ENCODE measurements around the gene REV3L. TPM values are rescaled to one million over a fixed set of nuclear protein-coding genes. Genes with fewer than 3 reads are reported as not detected.

Gene REV3L
- total and polyA plus RNA-seq, 2 of the 13 experiments (the other 11 are each of a cell fraction or from before 2014, with no cell fraction given), result 12.8 to 31.3 TPM

DNA sequence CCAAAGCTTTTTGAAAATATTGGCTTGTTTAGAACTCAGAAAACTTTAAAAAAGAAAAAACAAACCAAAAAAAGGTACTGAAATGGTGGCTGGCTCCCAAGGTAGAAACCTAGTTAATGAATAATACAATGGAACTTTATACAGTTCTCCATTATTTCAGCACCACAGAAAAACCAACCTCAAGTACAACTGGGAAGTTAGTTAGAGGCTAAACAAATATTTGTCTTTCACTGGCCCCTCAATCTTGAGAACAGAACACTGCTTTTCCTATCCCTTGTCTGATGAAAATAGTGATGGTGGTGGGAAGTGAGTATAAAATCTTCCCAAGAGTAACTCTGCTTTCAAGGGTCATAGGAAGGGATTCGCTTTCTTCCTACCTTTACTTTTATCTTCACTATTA lies 126.5 kb downstream of the REV3L start (continued):
- TF ChIP-seq, protein P1, sequence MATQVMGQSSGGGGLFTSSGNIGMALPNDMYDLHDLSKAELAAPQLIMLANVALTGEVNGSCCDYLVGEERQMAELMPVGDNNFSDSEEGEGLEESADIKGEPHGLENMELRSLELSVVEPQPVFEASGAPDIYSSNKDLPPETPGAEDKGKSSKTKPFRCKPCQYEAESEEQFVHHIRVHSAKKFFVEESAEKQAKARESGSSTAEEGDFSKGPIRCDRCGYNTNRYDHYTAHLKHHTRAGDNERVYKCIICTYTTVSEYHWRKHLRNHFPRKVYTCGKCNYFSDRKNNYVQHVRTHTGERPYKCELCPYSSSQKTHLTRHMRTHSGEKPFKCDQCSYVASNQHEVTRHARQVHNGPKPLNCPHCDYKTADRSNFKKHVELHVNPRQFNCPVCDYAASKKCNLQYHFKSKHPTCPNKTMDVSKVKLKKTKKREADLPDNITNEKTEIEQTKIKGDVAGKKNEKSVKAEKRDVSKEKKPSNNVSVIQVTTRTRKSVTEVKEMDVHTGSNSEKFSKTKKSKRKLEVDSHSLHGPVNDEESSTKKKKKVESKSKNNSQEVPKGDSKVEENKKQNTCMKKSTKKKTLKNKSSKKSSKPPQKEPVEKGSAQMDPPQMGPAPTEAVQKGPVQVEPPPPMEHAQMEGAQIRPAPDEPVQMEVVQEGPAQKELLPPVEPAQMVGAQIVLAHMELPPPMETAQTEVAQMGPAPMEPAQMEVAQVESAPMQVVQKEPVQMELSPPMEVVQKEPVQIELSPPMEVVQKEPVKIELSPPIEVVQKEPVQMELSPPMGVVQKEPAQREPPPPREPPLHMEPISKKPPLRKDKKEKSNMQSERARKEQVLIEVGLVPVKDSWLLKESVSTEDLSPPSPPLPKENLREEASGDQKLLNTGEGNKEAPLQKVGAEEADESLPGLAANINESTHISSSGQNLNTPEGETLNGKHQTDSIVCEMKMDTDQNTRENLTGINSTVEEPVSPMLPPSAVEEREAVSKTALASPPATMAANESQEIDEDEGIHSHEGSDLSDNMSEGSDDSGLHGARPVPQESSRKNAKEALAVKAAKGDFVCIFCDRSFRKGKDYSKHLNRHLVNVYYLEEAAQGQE (IDR thresholded peaks at IDR 0.05; ENCODE audit: borderline replicate concordance in 1 of 2, low read depth in 1 of 2, low read length in 2 of 2), result 0 out of 4 replicates have a peak, but pooled peaks of 1 of the 2 experiments have one; percentile 17
- TF ChIP-seq HCFC1 (IDR thresholded peaks at IDR 0.05; ENCODE audit: low read depth, low read length) (no peak), MIER2 (CRISPR knock-in tag; IDR thresholded peaks at IDR 0.05) (0 out of 2 replicates have a peak, but pooled peaks have one; percentile 45), ZBTB21 (CRISPR knock-in tag; IDR thresholded peaks at IDR 0.05) (no peak), POGZ (CRISPR knock-in tag; IDR thresholded peaks at IDR 0.05) (peak; percentile 67), HMG20A (CRISPR knock-in tag; IDR thresholded peaks at IDR 0.05; ENCODE audit: borderline replicate concordance) (peak; percentile 53; the same call in 1 of the 2 replicates)
- TF ChIP-seq, protein P2, sequence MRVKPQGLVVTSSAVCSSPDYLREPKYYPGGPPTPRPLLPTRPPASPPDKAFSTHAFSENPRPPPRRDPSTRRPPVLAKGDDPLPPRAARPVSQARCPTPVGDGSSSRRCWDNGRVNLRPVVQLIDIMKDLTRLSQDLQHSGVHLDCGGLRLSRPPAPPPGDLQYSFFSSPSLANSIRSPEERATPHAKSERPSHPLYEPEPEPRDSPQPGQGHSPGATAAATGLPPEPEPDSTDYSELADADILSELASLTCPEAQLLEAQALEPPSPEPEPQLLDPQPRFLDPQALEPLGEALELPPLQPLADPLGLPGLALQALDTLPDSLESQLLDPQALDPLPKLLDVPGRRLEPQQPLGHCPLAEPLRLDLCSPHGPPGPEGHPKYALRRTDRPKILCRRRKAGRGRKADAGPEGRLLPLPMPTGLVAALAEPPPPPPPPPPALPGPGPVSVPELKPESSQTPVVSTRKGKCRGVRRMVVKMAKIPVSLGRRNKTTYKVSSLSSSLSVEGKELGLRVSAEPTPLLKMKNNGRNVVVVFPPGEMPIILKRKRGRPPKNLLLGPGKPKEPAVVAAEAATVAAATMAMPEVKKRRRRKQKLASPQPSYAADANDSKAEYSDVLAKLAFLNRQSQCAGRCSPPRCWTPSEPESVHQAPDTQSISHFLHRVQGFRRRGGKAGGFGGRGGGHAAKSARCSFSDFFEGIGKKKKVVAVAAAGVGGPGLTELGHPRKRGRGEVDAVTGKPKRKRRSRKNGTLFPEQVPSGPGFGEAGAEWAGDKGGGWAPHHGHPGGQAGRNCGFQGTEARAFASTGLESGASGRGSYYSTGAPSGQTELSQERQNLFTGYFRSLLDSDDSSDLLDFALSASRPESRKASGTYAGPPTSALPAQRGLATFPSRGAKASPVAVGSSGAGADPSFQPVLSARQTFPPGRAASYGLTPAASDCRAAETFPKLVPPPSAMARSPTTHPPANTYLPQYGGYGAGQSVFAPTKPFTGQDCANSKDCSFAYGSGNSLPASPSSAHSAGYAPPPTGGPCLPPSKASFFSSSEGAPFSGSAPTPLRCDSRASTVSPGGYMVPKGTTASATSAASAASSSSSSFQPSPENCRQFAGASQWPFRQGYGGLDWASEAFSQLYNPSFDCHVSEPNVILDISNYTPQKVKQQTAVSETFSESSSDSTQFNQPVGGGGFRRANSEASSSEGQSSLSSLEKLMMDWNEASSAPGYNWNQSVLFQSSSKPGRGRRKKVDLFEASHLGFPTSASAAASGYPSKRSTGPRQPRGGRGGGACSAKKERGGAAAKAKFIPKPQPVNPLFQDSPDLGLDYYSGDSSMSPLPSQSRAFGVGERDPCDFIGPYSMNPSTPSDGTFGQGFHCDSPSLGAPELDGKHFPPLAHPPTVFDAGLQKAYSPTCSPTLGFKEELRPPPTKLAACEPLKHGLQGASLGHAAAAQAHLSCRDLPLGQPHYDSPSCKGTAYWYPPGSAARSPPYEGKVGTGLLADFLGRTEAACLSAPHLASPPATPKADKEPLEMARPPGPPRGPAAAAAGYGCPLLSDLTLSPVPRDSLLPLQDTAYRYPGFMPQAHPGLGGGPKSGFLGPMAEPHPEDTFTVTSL (CRISPR knock-in tag; IDR thresholded peaks at IDR 0.05; ENCODE audit: borderline replicate concordance), result peak; percentile 37; the same call in 1 of the 2 replicates
- TF ChIP-seq, protein P3, sequence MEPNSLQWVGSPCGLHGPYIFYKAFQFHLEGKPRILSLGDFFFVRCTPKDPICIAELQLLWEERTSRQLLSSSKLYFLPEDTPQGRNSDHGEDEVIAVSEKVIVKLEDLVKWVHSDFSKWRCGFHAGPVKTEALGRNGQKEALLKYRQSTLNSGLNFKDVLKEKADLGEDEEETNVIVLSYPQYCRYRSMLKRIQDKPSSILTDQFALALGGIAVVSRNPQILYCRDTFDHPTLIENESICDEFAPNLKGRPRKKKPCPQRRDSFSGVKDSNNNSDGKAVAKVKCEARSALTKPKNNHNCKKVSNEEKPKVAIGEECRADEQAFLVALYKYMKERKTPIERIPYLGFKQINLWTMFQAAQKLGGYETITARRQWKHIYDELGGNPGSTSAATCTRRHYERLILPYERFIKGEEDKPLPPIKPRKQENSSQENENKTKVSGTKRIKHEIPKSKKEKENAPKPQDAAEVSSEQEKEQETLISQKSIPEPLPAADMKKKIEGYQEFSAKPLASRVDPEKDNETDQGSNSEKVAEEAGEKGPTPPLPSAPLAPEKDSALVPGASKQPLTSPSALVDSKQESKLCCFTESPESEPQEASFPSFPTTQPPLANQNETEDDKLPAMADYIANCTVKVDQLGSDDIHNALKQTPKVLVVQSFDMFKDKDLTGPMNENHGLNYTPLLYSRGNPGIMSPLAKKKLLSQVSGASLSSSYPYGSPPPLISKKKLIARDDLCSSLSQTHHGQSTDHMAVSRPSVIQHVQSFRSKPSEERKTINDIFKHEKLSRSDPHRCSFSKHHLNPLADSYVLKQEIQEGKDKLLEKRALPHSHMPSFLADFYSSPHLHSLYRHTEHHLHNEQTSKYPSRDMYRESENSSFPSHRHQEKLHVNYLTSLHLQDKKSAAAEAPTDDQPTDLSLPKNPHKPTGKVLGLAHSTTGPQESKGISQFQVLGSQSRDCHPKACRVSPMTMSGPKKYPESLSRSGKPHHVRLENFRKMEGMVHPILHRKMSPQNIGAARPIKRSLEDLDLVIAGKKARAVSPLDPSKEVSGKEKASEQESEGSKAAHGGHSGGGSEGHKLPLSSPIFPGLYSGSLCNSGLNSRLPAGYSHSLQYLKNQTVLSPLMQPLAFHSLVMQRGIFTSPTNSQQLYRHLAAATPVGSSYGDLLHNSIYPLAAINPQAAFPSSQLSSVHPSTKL (CRISPR knock-in tag; IDR thresholded peaks at IDR 0.05), result peak; percentile 79
- TF ChIP-seq, protein P4, sequence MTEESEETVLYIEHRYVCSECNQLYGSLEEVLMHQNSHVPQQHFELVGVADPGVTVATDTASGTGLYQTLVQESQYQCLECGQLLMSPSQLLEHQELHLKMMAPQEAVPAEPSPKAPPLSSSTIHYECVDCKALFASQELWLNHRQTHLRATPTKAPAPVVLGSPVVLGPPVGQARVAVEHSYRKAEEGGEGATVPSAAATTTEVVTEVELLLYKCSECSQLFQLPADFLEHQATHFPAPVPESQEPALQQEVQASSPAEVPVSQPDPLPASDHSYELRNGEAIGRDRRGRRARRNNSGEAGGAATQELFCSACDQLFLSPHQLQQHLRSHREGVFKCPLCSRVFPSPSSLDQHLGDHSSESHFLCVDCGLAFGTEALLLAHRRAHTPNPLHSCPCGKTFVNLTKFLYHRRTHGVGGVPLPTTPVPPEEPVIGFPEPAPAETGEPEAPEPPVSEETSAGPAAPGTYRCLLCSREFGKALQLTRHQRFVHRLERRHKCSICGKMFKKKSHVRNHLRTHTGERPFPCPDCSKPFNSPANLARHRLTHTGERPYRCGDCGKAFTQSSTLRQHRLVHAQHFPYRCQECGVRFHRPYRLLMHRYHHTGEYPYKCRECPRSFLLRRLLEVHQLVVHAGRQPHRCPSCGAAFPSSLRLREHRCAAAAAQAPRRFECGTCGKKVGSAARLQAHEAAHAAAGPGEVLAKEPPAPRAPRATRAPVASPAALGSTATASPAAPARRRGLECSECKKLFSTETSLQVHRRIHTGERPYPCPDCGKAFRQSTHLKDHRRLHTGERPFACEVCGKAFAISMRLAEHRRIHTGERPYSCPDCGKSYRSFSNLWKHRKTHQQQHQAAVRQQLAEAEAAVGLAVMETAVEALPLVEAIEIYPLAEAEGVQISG (CRISPR knock-in tag; IDR thresholded peaks at IDR 0.05), result no peak

Data from HepG2 (cell line).